ENCODE results near the gene DCBLD2.

The DCBLD2 gene

DNA sequence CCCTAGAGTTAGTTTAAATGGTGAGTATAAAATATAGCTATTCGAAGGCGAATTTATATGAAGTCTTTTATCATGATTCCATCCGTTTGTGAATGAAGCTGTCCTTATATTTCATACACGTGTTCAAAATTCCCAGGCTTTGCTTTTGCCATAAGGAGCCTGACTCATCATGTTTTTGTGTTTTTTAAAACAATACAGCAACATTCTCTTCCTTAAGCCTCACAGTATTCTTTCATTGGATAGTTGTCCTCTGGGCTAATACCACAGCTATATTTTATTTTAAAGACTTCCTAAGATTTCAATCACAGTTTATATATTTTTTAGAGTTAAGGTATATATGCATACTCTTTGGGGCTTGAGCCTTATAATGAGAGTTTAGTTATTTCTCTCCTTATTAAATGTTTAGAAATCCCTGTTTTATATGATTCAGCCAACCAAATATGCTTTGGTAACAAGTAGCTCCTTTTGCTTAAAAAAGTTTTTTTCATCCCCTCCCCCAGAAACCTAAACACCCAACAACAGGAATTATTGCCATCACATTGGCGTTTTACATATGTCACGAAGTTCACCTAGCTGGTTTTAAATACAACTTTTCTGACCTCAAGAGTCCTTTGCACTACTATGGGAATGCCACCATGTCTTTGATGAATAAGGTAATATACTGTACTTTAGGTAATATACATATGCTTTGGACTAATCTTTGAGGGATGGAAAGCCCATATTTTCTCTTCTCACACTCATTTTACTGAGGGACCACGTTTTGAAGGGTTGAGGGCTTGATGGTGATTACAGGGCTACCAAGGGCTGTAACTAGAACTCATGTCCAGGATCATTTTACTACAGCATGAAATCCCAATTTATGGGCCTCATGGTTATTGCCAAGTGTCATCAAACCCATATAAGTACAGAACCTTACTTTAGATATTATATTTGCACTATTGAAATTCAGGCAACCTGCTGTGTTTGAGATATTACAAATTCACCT, 109.9 kb downstream of the DCBLD2 start:
- no peak for DNase-seq

DNA sequence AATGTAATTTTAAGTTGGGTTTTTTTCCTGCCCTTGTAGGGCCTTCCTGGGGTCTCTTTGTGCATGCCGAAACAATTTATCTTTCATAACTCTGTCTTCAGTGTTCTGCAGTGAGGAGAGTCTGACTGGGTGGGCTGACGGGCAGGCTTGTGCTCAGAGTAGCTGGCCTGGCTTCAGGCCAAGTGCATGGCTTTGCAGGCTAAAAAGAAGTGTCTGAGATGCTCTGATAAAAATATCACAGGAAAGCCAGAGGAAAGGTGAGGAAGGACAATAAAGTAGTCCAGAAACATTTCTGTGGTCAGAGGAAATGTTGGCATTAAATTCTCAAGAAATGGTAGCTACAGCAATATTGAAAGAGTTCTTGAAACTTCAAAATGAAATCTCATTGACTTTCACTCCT, 112.8 kb downstream of the DCBLD2 start:
- no peak for DNase-seq

DNA sequence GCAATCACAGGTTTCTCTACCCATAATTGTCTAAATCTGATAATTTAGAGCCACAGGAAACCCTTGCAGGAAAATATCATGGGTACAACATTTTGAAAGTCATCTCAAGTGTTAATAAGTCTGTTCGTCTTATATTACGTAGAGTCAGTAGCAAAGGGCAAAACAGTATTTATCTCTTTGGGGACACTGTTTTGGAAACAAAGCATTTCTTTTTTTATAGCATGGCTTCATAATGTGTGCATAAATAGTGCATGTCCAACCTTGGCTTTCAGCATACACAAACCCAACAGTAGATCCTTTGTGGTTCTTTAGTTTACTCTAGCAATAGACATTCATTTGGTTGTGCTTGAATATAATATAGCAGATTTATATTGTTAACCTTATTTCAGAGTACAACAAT, 114.3 kb downstream of the DCBLD2 start:
- DNase-seq = no peak

DNA sequence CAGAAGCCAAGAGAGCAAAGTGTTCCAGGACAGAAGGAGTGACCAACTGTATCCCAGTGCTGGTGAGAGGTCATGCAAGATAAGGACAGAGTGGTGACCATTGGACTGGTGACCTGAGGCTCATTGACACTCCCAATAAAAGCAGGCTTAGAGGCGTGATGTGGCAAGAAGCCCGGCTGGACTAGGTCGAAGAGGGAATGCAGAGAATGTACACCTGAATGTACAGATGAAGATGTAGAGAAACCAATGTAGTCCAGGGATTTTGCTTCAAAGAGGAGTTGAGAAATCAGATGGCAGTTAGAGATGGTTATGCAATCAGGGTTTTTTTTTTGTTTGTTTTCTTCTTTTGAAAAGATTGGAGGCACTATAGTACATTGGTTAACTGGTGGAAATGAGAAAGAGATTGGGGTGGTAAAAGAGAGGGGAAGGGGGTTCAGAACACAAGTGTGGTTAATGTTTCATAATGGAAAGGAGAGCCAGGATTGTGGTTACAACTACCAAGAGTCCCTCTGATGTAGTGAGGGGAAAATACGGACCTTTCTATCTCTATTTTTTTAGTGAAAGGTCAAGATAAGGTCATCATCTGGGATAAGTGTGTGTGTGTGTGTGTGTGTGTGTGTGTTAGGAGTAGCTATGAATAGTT, 115.0 kb downstream of the DCBLD2 start:
- no peak for DNase-seq

DNA sequence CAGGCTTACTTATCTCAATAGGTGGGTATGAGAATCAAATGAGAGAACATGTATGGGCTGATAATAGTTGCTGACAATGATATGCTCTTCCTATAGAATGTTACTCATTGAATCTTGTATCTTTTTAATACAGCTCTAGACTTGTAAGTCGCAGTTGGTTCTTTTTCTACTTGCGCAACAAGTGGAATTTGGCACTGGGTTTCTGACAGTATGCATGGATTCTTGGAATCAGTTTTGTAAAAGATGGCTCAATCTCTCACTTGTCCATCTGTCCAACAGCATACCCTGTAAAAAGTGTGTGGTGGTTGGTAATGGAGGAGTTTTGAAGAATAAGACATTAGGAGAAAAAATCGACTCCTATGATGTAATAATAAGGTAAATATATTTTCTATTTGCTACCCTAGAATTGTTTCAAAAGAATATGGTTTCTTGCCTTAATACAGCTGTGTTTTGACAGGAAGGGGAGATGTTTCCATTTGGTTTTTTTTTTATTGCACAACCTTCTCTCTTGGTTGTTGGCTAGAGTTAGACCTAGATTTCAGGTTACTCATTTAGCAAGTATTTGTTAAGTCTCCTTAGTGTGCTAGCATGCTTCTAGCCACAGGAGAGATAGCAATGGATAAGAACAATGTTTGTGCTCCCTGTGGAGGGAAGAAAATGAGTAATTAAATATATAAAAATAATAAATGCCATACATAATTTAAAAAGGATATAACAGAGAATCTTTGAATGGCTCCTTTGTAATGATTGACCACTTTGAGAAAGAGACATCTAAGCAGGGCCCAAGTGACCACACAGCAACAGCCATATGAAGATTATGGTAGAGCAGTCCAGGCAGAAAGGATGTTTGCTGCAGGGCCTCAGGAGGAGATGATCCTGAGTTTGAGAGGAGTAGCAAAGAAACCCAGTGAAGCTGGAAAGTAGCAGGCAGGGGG, 116.6 kb downstream of the DCBLD2 start:
- DNase-seq = no peak

DNA sequence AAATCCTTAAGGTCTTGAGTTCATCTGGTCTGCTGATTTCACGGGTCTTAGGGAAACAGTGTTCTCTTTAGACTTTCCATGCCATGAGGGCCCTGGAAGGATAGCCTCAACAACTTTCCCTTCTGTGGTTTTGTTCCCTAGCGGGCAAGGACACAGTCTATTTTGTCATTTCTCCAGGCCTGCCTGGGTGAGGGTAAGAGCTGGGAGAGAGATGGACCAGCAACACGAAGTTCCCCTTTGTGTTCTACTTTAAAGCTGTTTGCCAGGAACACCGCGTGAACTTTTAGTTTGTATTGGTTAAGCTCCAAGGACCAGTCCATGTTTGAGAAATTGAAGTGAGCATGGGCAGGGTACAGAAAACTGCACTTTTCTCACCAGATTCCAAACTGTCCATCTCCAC, 117.5 kb downstream of the DCBLD2 start:
- DNase-seq = no peak

DNA sequence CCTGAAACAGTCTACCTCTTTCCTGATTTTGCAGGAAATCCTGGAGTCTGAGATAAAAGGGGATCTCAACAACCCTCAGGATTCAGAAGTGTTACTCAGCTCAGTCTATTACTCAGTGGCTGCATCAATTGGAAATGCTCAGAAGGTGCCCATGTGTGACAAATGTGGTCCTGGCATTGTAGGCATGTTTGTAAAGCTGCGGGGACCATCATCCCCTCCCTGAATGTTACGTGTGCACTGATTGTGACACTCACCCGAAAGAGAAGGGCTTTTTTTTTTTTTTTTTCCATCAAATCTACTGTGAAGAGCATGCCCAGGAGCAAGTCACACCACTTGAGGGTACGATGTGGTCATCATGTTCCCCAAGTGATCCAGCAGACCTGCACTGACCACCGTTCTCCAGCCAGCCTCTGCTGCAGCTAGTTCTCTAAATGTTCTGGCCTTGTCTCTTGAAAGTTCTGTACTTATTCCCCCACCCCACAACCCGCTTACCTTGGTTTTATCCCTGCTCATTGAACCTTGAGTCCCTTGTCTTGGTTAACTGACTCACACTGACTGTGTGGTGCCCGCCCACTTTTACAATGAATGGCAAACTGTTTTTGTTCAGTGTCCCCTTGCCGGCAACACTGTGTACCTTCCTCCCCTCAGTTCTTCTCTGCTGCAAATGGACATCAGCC, 118.5 kb downstream of the DCBLD2 start:
- no peak for DNase-seq

DNA sequence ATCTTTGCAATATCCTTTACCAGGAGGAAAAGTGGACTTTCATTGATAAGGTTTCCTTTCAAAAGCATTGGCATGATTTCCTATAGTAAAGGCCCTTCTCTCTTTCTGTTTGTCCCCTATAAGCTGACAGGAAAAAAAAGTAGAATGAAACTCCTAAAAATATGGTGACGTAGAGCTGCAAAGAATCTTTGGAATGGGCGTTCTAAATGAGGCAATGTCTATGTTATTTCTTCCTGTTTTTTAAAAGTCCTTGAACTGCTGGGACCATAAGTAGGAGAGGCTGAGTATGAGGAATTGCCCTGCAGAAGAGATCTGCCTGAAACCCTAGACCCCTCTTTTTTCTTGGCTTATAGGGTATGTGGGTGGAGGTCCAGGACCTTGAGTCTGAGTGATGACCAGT, 121.2 kb downstream of the DCBLD2 start:
- no peak for DNase-seq

DNA sequence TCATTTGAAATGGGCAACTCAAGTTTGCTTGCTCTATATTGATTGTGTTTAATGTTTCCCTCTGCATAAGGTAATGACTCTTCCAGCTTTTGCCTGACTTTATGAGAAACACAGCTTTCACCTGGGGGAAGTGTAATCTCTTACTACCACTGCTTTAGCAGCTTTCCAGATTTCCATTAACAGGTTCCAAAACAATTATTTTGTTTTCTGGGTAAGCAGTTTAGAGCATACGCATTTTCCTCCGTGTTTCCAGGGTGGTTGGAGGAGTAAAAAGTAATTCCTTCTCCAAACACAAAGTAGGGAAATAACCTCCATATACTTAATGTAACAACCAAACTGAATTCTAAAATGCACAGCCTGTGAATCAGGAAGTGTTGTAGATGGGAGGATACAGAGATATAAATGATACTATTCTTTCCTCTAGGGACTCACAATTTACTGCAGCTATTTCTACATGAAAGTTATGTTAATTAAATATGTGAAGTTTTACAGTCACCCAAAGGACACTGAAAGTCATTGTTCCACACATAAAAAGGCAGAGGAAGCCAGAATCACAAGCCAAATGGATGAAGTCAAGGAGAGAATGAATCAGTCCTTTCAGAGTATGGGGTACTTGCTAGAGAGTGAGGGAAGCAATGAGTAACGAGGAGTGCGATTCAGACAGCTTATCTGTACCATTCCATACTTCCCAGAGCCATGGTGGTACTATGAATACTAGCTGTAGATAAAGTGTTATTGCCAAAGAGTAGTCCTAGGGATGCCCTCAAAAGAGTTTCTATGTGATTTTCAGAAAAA, 121.8 kb downstream of the DCBLD2 start:
- DNase-seq = no peak

DNA sequence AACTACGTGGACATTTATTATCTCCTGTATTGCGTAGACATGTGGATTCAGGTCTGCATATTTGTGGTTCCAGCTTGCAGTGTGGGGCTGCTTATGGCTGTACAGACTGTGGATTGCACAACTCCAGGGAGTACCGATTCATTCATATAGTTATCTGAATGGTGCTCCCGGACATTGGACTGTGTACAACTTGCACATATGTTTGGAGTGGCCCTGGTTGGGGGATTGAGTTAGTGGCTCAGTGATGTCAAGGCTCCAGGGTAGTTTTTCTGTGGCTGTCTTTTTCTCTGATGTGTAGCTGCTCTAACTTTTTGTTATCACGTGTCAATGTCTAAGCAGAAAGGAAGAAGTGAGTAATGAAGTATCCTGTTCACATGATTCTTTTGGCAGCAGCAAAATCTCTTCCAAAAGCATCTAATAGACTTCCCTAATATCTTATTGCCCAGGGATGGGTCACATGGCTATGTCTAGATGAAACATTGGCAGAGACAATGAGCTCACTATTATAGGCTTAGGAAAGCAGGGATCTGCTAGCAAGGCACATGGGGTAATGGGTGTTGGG, 122.6 kb downstream of the DCBLD2 start:
- DNase-seq = no peak

DNA sequence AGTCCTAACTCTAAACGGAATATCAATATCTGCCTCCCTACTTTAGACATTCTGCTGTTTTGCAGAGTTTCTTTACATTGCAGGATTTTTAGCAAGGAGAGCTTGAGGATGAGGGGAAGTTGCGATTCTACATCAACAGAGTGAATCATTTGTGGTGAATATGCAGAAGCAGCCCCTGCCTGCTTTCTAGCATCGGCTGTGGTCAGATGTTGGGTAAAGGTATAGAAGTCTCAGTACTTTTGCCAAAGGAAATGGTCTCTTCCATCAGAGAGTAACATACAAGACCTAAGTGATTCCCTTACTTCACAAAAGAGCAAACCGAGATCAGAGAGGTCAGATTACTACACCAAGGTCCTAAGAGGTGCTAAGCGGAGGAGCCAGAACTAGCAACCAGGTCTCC, 123.1 kb downstream of the DCBLD2 start:
- no peak for DNase-seq

DNA sequence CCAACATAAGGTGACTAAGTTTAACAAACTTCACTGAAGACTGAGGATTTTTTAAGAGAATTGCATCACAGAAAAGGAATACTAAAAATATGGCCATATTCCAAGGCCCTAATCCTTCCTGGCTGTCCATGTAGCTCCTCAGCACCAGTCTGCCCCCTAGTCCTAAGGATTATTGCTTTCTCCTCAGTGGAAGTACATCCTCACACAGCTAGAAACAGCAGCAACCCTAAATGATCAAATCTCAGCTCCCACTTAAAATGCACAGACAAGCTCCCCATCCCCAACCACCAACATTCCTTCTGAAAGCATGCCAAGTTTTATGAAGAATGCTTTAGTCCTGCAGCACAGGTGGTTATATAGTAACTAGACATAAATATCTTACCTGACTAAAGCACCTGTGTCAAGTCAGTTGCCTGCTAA, 123.7 kb downstream of the DCBLD2 start:
- DNase-seq = no peak

DNA sequence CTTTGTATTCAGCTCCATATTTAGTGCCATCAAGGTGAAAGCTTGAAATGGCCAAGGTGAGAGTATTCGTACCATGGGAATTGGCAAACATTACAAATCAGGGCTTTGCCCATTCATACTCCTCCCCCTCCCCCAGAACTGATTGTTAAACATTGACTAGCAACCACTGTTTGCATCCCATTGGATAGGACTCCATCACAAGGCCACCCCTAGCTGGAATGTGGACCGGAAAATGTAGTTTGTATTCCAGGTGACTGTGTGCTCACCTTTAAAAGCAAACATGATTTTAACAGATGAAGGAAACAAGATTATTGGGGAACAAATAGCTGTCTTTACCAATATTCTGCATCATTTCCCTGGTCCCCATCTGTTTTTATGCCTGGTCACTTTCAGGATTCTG, 124.2 kb downstream of the DCBLD2 start:
- no peak for DNase-seq

DNA sequence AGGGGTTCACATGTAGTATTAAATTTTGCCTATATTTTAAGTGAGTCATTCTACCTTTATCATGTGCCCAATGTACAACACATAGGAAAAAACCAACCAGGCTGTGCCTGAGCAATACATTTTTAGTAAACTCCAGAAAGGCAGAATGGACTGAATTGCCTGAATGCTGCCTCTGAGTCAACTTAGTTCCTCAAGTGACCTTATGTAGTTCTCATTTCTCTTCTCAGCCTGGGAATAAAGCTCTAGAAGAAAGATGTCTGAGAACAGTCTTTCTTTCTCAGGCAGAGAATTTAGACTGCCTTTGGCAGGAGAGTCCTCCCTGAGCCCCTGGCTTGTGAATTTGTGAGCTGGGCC, 125.4 kb downstream of the DCBLD2 start:
- no peak for DNase-seq

DNA sequence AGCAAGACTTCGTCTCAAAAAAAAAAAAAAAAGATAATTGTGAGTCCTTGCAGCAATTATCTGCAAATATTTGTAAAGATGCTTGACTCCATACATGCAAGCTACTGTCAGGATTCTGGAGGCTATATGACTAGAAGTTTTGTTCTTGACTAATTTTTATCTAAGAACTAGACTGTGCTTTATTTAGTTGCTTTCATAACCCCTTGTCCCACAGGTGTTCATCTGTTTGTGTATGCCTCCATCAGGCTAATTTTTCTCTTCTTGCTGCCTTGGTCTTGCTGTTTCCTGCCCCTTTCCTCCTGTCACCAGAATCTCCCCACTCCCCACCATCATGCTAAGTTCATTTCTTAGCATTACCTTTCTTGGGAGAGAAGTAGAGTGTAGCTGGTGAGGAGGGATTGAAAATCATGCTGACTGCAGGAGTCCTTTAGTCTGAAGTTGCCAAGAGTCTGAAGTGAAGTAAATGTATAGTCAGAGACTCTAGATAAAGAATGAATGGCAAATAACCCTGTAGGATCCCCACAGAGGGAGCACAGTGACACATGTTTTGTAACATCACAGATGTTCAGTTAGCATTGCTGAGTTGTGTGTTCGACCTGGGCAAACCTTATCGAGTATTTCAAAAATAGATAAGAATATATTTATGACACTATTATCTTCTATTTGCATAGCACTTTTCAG, 125.9 kb downstream of the DCBLD2 start:
- DNase-seq = no peak

DNA sequence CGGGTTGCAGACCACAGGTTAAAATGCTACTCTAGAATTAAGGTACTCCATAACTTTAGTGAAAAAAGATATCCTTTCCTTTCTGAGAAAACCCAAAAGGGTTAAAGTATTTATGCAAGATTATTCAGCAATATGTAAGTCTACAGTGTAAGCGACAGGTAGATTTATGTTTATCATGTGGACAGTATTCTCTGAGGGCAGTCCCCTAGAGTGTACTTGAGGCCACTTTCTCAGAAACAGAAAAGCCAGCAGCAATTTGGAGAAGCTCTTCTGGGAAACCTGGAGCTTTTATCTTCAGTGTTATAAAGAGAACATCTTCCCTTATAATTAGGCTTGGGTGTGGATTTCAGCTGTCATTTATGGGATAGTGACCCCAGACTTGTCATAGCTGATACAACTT, 129.5 kb downstream of the DCBLD2 start:
- no peak for DNase-seq

DNA sequence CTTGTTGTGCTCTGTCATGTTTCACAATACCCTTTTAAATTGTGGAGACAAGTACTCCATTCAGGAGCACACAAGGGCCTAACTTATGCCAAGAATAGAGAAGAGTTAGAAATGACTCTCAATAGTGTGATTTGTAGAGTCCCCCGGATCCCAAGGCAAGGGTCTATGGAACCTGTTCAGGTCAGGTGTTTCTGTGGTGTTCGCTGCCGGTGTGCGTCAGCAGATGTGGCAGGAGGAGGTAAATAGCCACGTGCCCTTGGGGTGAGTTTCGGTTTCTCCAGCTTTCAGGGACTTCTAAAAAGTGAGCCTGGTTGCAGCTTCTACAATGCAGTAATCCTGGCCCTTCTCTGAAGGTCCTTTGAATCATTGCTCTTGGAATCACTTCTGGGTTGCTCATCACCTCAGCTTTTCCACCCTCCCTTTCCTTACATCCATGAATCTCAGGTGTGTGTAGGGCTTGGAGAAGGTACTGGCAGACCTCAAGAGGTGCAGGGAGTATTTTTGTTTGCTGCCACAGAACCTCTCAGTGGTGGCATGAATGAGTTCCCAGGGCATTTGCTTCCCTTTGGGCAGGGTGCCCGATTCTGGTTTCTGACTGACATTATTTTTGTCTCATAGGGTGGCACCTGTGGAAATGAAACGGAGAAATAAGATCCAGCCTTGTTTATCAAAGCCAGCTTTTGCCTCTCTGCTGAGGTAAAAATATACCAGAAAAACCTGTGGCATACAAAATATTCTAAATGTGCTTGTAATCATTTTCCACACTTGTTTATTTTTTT, 131.0 kb downstream of the DCBLD2 start:
- no peak for DNase-seq

DNA sequence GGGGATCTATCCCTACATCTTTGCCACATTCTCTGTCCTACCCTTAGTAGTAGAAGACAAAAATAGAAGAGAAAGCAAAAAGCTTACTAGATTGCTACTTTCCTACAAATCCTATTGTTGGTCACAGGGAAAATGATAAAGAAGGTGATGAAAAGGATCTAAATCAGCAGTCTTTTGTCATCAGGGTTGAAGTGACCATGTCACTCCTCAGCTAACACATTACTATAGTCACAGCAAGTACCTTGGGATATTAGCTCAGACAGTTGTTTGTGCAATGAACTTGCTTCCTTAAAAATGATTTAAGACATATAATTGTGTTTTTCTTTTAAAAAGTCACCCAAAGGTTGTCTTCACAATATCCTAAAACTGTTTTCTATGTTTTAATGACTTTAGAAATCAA, 132.0 kb downstream of the DCBLD2 start:
- no peak for DNase-seq

DNA sequence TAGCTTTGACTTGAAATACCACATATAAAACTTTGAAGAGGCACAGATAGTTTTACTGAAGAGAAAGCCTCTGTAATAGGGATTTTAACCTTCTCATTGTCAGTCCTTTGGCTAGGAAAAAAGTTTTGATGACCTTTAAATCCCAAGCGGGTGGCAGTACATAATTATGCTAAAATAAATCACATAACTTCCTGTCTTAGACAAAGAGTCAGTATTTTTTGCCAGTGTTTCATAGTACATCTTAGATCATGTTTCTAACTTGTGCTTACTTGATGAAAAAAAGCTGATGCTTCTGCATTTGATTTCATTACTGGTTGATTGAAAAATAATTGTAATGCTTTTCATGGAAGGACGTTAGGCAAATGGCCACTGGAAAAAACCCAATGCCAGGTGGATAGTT, 132.5 kb downstream of the DCBLD2 start:
- no peak for DNase-seq

DNA sequence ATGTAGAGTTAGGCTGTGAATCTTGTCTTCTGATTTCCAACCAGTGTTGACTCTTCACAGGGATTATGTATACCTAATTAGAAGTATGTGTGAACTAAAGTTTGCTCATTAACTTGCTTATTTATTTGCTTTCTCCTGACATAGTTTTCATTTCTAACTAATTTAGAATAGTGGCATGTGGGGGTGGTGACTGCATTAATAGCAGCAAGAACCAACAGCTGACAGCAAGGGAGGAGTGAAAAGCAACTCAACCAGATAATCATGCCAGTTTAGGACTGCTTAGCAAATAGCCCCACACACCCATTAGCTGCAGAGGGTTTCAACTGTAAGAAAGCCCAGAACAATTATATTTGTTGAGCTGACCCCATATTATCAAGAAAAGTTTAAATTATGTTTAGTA, 134.6 kb downstream of the DCBLD2 start:
- DNase-seq = no peak

Data from stimulated activated CD4-positive, alpha-beta T cell treated with anti-CD3 and anti-CD28 coated beads, Interleukin-4, amount 100 ng/mL, for 1 hour (primary cell).